ENCODE measurements around the gene CCER1.

The CCER1 gene

DNA sequence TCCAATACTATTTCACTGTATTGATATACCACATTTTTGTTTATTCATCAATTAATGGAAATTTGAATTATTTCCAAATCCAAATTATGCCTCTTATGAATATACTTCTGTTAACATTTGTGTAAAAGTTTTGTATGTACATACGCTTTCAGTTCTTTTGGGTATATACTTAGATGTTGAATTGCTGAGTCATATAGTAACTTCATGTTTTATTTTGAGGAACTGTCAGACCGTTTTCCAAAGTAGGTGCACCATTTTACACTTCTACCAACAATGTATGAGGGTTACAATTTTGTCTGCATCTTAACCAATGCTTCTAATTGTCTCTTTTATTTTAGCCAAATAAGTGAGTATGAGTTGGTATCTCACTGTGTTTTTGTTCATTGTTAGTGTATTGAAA is 10.2 kb upstream of the CCER1 start:
- DNase-seq (ENCODE audit: low read depth in 2 of 2): no peak

DNA sequence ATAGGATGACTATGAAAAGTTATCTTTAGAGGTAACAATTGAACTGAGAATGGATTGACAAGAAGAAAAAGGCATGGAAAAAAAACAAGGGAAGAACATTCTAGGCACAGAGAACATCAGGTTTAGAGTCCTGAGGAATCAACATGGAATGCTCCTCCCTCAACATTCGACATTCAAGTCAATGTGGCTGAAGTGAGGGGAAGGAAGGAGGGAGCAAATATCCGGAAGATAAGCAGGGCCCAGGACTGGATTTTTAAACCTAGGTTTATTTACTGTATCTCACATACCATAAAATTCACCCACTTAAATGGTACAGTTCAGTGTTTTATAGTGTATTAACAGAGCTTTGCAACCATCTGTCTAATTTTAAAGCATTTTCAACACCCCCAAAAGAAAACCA is 9.6 kb upstream of the CCER1 start:
- no peak for DNase-seq (ENCODE audit: low read depth in 2 of 2)

DNA sequence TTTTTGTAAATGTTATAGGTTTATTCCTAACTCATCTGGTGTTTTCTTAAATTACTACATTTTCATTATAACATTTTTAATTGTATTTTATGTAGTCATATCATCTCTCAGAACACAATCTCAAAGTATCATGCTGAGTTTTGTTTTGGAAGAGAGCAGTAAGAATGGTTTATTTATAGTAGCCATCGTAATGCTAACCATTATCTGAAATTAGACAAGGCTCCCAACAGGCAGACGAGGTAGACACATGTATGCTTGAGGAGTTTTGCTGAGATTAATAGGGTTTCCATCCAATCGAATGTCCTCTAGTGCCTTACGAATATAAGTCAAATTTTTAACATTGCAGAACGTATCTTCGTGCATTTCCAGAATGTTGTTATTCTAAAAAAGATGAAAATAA is 9.0 kb upstream of the CCER1 start:
- DNase-seq (ENCODE audit: low read depth in 2 of 2): no peak

DNA sequence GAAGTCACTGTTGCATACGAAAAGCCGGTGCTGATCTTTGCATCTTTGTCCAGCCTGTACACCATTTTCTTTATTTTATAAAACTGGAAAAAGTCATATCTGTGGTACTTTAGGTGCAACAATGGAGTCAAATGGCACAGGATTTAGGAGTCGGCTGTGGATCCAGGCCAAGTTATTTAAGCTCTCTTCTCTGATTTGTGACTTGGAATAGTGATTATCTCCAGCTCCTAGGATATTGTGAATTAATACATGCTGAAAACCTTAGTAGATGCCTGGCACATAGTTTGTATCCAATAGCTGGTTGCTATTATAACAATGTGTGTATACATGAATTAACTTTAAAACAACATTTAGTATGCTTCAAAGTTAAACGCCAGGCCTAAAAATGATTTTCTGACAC is 6.2 kb upstream of the CCER1 start:
- DNase-seq (ENCODE audit: low read depth in 2 of 2): no peak

DNA sequence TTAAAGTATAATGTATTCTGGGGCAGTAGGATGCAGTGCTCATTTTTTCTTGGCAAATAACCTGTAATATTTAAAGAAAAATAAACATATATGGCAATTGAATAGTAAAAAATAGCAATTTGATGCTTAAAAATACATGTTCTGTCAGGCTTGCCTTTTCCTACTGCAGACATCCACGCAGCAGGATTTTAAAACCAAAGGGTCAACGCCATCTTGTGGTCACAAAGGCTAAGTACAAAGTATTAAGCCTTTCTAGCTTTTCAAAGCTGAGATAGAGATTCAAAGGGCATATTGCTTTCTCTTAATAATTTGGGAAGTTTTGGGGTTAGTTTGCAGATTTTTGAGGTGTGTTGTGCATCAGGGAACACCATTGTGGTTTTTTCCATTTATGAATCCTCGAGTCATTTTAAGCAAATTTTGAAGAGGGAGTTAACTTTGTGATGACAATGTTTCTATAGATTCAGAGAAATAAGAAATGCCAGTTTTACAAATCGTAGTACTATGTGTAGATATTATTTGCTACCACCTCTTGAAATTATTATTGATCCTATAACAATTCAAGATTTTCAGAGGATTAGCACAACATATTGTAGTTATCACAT is 4.7 kb upstream of the CCER1 start:
- peak in 1 of 2 donors; percentile 6 for DNase-seq (ENCODE audit: low read depth in 2 of 2)

DNA sequence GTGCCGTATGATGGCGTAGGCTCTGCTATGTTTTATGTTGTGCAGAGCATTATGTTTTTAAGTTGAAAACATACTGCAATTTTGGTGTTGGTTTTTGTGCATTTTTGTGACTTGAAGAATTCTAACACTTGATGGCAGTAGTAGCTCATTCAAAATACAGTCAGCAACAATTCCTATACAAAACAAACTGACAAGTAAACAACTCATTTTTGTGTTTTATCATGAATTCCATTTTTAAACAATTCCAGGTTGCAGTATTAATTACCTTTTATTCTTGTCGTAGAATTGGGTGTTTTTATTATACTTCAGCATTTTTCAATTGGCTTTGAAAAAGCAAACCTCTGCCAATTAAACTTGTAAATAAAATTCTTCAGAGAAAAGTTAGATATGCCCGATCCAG is 4.1 kb upstream of the CCER1 start:
- no peak for DNase-seq (ENCODE audit: low read depth in 2 of 2)

DNA sequence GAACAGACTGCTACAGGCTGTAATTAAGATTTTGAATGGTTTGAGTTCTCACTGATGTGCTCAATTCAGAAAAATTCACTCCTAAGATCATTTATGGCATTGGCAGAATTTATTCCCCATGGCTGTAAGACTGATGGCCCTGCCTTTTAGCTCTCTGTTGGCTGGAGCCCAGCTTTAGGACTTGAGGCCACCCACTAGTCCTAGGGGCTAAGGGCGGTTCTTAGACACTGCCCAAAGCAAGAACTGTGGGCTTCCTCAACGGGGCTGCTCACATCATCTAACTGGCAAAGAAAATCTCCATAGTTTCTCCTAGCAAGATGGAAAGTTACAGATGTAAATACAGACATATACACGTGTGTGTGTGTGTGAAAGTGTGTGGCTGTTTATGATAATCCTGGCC is 3.4 kb upstream of the CCER1 start:
- no peak for DNase-seq (ENCODE audit: low read depth in 2 of 2)

DNA sequence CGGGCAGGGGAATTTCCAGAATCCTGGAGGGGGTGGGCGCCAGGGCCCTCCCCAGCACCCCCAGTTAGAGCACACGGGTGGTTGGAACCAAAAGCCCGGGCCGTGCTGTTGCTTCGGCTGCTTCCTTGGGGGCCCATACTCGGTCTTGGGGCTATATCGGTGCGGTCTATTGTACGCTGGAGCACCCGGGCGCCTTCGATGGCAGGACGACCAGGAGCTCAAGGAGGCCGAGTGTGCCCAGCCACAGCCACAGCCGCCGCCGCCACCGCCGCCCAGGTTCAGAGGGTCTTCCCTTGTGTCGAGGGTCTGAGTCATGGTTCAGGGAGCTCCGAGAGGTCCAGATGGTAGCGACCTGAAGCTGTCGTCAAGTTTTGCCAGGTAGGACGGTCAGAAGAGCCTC is 548 bp downstream of the CCER1 start:
- DNase-seq (ENCODE audit: low read depth in 2 of 2): no peak

DNA sequence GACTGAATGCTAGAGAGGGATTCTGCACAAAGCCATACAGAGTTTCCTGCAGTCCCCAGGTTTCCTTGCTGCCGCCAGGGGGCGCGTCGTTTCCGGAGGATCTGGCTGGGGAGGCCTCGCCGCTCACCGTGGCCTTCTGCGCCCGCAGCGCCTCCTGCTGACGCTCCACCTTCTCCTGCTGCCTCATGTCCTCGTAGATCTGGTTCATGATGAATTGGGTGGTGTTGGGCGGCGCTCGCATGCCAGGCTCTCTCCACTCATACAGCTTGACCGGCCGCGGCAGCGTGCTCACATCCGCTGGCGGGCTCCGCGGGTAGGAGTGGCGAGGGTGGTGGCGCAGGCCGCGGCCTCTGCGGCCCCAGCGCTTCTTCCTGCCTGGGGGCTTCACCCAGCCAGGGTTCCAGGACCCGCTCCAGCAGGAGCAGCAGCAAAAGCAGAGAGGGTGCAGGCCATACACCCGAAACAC is 987 bp downstream of the CCER1 start:
- DNase-seq (ENCODE audit: low read depth in 2 of 2): peak in 1 of 2 donors; percentile 11

DNA sequence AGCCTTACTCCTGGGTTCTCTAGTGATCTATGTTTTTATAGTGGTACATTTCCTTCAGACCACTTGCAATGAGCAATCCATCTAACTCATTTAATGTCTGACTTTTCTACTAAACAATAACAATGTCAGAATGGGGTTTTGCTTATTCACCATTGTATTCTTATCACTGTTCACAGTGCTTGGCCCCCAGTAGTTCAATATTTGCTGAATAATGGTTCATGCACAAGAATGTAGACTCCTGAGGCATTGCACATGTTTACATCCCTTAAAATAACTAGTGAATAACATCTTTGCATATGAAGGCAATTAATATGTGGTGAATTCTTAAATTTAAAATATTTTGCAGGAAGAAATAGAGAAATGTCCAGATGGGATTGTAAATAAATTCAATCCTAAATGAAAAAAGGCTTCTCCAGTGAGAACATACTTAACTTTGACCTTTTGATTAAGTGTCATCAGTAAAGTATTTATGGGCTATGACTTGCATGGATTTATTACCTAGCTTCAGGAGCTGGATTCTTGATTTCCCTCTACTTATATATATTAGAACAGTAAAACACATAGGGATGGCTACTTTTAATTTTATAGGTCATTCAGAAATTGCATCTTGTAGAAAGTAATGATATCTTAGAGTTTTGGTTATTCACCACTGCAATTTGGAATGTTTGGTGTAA is 3.4 kb downstream of the CCER1 start:
- DNase-seq (ENCODE audit: low read depth in 2 of 2): no peak

DNA sequence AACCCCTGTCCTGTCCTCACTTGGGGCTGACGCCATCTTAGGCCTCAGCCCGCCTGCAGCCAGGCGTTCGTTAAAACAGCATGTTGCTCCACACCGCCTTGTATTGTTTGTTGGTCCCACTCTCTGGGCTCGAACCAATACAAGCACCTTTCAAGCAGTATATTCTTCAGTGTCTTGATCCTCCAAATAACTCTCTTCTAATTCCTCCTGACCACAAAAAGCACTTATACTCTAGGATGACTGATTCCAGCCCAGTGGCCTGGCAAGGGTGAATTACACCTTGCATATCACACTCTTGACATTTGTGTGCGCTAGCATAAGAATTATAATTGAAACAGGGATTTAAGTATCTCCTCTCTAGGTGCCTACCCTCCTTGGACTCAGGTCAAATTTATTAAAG is 7.1 kb downstream of the CCER1 start:
- DNase-seq (ENCODE audit: low read depth in 2 of 2): no peak

DNA sequence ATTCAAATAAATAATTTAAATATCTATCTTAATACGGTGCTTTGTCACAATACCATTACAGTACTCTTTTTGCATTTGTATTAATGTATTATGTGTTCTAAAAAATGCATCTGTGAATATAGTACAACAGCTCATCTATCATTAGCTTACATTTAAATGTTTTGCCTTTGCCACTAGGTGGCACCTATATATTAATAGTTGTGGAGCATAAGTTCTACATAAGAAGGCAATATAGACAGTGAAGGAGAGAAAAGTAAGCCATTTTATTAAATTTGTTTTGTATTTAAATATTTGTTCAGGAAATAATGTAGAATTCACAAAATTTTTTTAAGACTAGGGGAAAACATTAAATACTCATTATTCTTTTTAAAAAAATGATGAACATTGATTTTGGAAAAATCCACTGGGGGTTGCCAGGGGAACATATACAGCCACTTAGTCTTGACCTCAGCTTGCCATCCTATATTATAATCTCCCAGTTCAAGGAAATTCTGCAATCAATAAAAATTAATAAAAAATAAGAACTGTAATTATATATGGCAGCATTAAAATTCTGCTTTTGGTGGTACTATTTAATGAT is 9.8 kb downstream of the CCER1 start:
- no peak for DNase-seq (ENCODE audit: low read depth in 2 of 2)

DNA sequence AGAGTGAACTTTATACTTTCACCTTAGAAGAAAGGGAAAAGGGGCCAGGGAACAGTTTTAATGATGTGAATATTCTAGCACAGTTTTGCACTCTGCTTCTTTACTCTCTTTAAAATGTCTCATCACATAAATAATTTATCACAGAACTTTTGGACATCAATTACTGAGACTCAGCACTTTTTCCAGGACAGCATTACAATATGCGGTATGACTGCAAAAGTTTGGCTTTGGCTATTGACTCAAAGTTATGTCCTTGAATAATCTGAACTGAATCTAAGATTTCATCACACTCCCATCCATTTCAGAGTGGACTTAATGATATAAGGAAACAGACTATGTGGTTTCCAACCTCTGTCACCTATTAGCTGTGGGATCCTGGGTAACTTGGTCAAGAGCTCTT is 11.7 kb downstream of the CCER1 start:
- DNase-seq (ENCODE audit: low read depth in 2 of 2): no peak

DNA sequence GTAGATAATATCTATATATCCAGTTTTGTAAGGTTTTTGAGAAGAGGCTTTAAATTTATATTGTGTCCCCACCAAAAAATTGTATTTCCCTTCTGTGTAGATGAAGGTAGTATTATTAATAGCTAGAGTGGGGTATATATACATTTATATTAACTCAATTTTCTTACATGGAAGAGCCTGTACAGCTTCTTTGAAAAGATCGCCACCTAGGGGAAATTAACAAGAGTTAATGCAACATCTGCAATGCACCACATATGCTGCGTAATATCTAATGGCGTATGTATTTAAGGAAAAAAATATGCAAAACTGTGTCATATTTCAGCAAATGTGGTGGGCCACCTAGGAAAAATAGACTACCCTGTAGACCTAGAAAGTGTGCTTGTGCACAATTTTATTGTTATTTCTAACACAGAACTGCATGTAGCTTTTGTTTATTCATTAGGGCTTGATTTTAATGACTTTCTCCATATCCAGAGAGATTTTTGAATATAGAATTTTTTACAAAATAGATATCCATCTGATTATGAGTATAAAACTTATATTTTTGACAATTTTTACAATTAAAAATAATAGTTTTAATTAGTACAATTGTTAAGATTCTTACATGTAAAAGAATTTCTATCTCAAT is 14.0 kb downstream of the CCER1 start:
- DNase-seq (ENCODE audit: low read depth in 2 of 2): no peak

DNA sequence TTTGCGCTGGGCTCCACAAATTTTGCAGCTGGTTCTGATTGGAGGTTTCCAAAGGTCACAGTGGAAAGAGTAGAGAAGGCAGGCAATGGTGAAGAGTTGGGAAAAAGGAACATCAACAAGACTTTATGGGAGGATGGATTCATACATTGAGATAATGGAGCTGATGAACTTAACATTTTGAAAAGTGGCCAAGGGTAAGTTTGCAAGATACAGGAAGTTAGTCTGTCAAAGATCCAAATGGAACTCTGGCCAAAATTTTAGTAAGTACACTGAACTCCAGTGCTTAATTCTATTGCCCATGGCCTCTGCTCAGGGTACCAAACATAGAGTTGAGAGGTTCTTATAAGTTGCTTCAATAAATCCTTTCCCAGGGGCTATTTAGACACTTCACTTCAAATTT is 15.6 kb downstream of the CCER1 start:
- DNase-seq (ENCODE audit: low read depth in 2 of 2): no peak

DNA sequence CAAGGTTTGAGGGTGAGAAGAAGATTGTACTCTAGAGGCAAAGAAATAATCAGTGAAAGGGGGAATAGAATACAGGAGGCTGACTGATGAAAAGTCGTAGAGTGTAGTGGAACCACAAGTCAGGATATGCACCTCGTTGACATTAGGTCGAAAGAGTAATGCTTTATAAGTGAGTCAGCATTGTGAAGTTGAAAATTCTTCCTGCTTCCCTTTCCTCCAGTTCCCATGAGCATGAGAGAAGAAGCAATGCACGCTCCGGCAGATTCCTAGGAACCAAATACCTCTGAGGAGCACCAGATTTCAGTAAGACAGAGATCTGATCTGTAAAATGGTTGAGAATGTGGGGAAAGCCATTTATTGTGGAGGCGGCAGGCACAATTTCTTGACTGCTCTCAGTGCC is 16.5 kb downstream of the CCER1 start:
- no peak for DNase-seq (ENCODE audit: low read depth in 2 of 2)

DNA sequence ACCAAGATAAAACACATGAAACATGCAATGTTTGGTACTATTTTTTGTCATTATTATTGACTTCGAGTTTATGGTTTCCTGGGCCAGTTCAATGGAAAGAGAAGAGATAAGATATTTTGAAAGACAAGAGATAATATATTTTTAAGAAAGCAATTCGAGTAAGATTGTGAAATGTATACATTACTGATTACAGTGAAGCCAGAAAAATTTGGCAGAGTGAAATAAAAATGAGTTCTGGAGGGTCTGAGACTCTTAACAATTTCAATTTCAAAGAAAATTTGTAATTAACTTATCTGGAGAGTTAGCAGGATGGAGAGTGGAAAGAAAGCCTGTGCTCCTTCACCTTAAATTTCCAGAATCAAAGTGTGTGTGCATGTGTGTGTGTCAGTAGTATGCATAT is 17.3 kb downstream of the CCER1 start:
- DNase-seq (ENCODE audit: low read depth in 2 of 2): no peak

DNA sequence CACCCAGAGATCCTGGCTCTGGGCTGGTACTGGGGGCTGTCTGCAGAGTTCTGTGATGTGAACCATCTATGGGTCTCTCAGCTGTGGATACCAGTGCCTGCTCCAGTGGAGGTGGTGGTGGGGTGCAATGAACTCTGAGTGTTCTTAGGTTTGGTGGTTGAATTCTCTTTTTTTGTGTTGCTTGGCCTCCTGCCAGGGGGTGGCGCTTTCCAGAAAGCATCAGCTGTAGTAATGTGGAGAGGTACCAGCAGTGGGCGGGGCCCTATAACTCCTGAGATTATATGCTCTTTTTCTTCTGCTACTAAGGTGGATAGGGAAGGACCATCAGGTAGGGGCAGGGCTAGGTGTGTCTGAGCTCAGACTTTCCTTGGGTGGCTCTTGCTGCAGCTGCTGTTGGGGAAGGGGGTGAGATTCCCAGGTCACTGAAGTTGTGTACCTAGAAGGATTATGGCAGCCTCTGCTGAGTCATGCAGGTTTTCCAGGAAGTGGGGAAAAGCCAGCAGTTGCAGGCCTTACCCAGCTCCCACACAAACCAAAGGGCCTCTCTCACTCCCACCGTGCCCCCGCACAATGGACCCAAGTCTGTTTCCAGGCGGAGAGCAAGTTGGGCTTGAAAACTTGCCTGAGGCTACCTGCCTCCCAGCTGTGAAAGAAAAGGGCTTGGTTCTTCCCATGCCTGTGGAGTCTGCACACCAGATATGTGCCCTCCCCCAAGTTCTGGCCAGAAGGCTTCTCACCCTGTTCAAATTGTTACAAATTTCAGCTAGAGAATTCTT is 18.6 kb downstream of the CCER1 start:
- no peak for DNase-seq (ENCODE audit: low read depth in 2 of 2)

DNA sequence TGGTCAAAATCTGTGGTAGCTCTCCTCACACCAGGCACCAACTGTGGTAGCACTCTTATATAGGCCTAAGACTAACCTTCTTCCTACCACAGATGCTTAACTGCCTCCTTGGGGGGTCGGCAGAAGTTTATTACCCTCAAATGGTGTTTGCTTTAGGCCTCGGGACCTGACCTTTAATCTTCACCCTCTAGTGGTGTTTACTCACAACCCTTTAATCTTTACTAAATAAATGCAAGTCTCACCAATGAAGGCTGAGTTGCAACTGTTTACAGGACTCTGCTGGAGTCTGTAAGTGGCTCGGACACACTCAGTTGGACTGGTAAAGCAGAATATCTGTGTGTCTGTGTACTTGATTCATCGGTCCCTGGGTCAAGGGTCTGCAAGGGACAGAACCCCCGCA is 29.4 kb downstream of the CCER1 start:
- no peak for DNase-seq (ENCODE audit: low read depth in 2 of 2)

DNA sequence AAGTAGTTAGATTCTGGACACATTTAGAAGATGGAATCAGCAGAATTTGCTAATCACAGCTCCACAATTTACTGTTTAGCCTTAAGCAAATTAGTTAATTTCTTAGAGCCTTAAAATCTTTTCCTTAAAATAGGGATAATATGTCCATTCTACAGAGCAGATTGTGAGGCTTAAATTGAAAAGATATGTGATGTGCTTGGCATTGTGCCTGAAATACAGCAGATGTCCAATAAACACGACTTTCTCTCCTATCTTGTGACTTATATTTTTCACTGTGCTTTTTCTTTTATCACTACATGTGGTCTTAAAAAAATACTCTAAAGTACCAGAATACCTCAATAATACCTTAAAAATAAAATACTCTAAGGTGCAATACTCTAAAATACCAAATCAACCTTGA is 30.6 kb downstream of the CCER1 start:
- DNase-seq (ENCODE audit: low read depth in 2 of 2): no peak

DNA sequence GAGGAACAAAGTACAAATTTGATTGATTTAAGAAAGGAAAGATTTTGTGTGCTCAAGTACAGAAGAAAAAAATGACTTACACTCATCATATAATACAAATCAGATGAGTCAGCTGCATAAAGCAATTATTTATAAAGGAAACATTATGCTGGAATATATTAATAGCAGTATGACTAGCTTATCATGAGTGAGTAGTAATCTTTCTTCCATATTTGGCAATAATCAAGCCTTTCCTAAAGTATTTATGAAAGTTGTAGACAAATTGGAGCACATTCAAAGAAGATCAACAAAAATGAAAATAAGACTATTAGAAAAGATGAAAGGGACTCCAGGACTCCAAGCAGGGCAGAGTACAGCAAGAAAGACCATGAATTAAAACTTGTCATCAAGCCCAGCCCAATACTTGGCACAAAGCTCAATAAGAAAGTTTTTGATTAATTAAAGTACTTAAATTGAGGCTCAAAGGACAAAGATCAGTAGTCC is 32.8 kb downstream of the CCER1 start:
- no peak for DNase-seq (ENCODE audit: low read depth in 2 of 2)

DNA sequence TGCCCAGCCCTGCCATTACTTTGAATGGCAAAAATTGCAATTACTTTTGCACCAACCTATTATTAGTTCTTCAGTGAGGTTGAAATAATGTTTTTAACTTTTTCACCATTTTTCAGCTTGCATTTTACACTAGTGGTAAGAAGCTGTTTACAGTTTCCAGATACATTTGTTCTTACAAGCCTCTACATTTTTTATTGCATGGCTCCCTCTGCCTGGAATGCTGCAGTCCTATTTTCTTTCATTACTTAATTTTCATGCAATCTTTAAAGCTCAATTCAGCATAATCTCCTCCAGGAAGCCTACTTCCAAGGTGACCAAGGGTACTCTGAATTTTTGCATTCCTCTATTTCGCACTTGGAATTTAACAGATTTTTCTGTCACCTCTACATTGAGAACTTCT is 33.4 kb downstream of the CCER1 start:
- no peak for DNase-seq (ENCODE audit: low read depth in 2 of 2)

Measured in activated CD4-positive, alpha-beta T cell treated with anti-CD3 and anti-CD28 coated beads for 24 hours (primary cell).